Skeletal muscle cell (primary cell): ENCODE results near the gene RAB33A.
"Not testable (repeated sequence)": the region's sequence is repeated elsewhere in the genome, so short reads cannot be mapped to it uniquely, and the experiment has no call there.

Experiments used
- DNase-seq: peaks from one replicate; pipeline ENCODE4 v3.0.0-alpha.2; 2010; ENCODE audit warnings: low read depth
- H3K4me3 ChIP-seq: 2 replicates; pipeline ENCODE4 v1.5.1; 2011; ENCODE audit warnings: low read depth, mild to moderate bottlenecking, control low read depth, low read length, moderate library complexity

RAB33A gene

GRCh38 chrX:130216320-130216719, 44.6 kb downstream of the RAB33A start:
- no peak overlapping the region for H3K4me3 ChIP-seq
- DNase-seq, result no peak

GRCh38 chrX:130224810-130225209, 53.0 kb downstream of the RAB33A start:
- DNase-seq, result no peak
- no peak overlapping the region for H3K4me3 ChIP-seq

GRCh38 chrX:130228871-130229270, 57.1 kb downstream of the RAB33A start:
- no peak overlapping the region for H3K4me3 ChIP-seq
- no peak for DNase-seq

GRCh38 chrX:130231184-130231583, 59.4 kb downstream of the RAB33A start:
- not testable (repeated sequence) for H3K4me3 ChIP-seq

More at GRCh38 chrX:130231184-130231583, 59.4 kb downstream of the RAB33A start:
- DNase-seq, result not testable (repeated sequence)
